ENCODE measurements around the gene DLEU7.

The DLEU7 gene

DNA sequence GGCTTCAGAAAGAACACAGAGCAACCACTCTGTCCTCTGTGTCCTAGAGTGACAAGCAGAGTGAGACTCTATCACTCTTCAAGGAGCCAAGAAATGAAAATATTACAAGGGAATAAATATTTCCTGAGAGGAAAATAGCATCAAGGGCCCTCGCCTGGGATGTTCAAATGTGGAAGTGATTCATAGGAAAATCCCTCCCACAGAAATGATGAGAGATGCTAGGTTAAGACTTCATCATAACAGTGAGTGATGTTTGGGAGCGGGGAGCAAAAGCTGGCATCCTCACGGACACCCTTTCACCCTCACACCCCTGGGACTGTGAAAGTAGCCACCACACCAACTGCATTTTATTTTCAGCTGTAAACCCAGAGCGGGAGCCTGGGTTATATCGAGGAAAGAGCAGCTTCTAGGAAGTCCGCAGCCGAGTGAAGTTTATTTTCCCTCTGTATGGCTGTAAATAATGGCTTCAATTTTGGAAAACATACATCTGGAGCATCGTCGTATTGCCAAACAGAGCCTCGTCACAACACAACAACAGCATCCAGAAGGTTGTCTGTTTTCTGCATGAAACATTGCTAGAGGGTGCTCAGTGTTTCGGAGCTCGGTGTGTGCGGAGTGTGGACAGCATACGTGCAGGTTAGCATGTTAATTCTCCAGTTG, 54.8 kb downstream of the DLEU7 start:
- no peak for DNase-seq

DNA sequence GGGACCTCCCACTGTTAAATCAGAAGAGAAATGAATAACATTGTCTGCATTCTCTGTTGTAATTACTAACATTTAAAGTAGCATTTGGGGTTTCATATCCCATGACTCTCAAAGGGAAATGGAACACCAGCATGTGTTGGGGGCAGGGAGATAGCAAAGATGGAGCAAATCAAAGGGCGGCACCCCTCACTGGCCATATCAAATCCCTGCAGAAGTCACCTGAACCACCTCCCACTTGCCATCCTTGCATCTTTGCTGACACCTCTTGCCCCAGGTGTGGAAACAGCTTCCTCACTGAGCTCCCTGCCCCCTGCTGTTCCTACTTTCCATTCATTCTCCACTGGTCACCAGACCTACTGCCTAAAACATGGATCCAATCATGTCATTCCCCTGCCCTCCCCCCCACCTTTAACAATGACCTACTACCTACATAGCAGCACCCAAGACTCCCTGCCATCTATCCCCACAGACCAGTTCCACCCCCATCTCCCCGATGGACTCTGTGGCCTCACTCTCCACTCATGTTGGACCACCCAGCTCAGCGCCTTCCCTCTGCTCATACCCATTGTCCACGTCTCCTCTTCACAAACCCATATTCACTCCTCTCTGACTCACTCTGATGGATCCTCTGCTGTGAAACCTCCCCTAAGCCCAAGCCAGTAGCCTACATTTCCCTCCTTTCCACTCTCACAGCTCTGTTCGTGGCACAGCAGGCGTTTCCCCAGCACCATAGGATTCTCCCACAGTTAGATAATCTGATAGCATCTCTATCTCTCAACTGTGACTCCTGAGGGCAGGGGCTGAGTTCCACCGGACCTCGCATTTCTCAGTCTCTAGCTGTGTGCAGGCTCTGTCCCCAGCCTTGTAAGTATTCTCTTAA, 55.9 kb downstream of the DLEU7 start:
- DNase-seq = no peak

- DNase-seq = no peak
These were observed 59.7 kb downstream of the DLEU7 start for GRCh38 chr13:50783717-50784290.

- no peak for DNase-seq
These were observed 60.4 kb downstream of the DLEU7 start for GRCh38 chr13:50783066-50783465.

GRCh38 chr13:50780201-50781015, 63.1 kb downstream of the DLEU7 start:
- DNase-seq = no peak

- DNase-seq = no peak
These were observed 63.9 kb downstream of the DLEU7 start for GRCh38 chr13:50779443-50780200.
